Lower lobe of right lung (tissue), 2 donors: ENCODE data around the gene FOXL1. TPM values are rescaled to one million over a fixed set of nuclear protein-coding genes. Genes with fewer than 3 reads are reported as not detected.

ENCODE experiments used
- ATAC-seq, 2 donors: fragments of 200-7000 bp; cut with Tn5 transposase; one replicate each; pipeline ENCODE4 v1.9.1; 2020 to 2022; ENCODE audit warnings: mild to moderate bottlenecking in 2 of 2, moderate library complexity in 2 of 2
- DNase-seq: peaks from one replicate; pipeline ENCODE4 v3.0.0-alpha.2; 2020
- H3K27ac ChIP-seq: fragments of 200-600 bp; one replicate; pipeline ENCODE4 v1.8.0; 2022
- H3K27me3 ChIP-seq: fragments of 200-600 bp; one replicate; pipeline ENCODE4 v1.8.0; 2022; ENCODE audit warnings: low read depth
- H3K36me3 ChIP-seq: fragments of 200-600 bp; one replicate; pipeline ENCODE4 v1.8.0; 2022; ENCODE audit warnings: mild to moderate bottlenecking
- H3K4me1 ChIP-seq: fragments of 200-600 bp; one replicate; pipeline ENCODE4 v1.8.0; 2022
- H3K4me3 ChIP-seq: fragments of 200-600 bp; one replicate; pipeline ENCODE4 v1.8.0; 2022; ENCODE audit warnings: mild to moderate bottlenecking
- H3K9me3 ChIP-seq: fragments of 200-600 bp; one replicate; pipeline ENCODE4 v1.8.0; 2022
- CTCF ChIP-seq: fragments of 200-600 bp; IDR thresholded peaks from one replicate; pipeline ENCODE4 v1.8.0; 2022; ENCODE audit warnings: antibody characterized with exemption, mild to moderate bottlenecking
- intact Hi-C: fragments of 100-400 bp; cut with DNase I; formaldehyde crosslinking; loops from one replicate; pipeline ENCODE4 v1.11.0; 2022
- total RNA-seq: library from RNA; stranded (reverse); fragmentation: NEBNext Ultra II Directional; extraction: Animal tissue kit (Norgen Biotek cat#: 25700); gene quantifications from one replicate; pipeline ENCODE4 v1.2.1, GENCODE V29; 2021
- donor health status: DM: no; HTN: yes; CAD: no; lungs with severe emphysema.

FOXL1 gene
- total RNA-seq, 1 donor from 2014 or later: 0.83 TPM

- intact Hi-C loops: no loop called here
- H3K36me3 ChIP-seq: peaks cover 42% of the 10 kb centered on the region
Observed at GRCh38 chr16:86532526-86532815, 45.9 kb upstream of the FOXL1 start.

DNA sequence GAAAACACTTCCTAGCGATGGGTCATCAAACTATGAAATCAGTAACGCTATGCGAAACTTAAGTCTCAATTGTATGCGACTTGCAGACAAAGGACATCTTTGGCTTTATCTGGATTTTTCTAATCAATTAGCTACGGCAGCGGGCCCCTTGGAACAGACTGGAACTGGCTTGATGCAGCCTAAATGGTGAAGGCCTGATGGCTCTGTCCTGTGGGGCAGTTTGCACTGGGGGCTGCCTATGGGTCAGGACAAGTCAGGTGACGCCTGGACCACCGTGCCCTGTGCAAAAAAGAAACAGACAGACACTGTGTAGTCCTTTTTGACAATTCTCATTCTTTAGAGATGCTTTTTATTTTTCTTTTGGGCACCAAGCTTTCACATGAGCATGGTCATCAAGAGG, 45.3 kb upstream of the FOXL1 start:
- intact Hi-C loops: no loop called here
- no peak for TF ChIP-seq CTCF
- Histone ChIP-seq H3K4me1 (no peaks in the 10 kb centered on the region), H3K27me3 (no peaks in the 10 kb centered on the region), H3K4me3 (no peak overlapping the region), H3K27ac (no peak overlapping the region), H3K36me3 (peaks cover 48% of the 10 kb centered on the region), H3K9me3 (no peaks in the 10 kb centered on the region)
- ATAC-seq (no peak), DNase-seq (no peak)

More at GRCh38 chr16:86532526-86532815, 45.9 kb upstream of the FOXL1 start:
- H3K9me3 ChIP-seq: no peaks in the 10 kb centered on the region
- TF ChIP-seq CTCF: no peak
- no peak overlapping the region for H3K4me3 ChIP-seq
- H3K27ac ChIP-seq: no peak overlapping the region
- H3K4me1 ChIP-seq: no peaks in the 10 kb centered on the region
- no peaks in the 10 kb centered on the region for H3K27me3 ChIP-seq
- no peak for ATAC-seq
- DNase-seq: no peak

- no peak for TF ChIP-seq CTCF
- H3K4me1 ChIP-seq: no peaks in the 10 kb centered on the region
- no peak overlapping the region for H3K4me3 ChIP-seq
- no peak for DNase-seq
- H3K27me3 ChIP-seq: no peaks in the 10 kb centered on the region
- no peaks in the 10 kb centered on the region for H3K9me3 ChIP-seq
- no peak for ATAC-seq
- peaks cover 56% of the 10 kb centered on the region for H3K36me3 ChIP-seq
- no peak overlapping the region for H3K27ac ChIP-seq
- intact Hi-C loops: no loop called here
Observed at GRCh38 chr16:86533767-86534351, 44.5 kb upstream of the FOXL1 start.

DNA sequence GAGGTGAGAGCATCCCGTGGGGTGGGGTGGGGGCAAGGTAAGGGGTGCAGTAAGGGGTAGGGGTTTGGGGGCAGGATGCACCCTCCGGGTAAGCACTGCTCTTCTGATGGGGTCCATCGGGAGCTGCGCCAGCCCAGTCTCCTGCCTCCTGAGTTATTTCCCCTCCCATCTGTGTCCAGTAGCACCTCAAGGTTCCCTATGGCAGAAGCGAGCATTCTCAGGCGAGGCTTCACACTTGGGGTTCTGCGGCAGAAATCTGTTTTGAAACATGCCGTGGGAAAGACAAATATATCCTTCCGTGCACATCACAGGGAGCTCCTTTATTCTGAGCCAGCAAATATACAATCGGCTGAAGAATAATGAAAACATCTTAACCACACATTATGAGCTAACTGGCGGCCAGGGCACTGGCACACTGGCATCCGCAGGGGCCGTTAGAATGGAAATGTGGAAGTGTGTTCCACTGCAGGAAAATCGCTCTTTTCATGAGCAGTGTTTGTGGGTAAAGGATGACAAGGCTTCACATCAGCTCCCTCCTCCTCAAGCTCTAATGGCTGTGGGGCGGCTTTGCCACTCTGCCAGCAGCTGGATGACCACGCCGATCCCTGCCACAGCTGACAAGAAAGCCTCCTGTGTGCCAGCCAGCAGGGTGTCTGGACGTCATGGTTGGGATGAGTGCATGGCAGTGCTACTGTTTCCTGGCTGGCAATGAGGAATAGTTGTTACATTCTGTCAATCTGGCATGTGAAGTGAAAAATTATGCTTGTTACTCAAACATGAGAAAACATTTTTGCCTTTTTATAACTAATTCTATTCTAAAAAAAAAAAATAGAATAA, 43.4 kb upstream of the FOXL1 start:
- H3K36me3 ChIP-seq: peaks cover 67% of the 10 kb centered on the region
- DNase-seq (no peak), ATAC-seq (no peak)
- no peaks in the 10 kb centered on the region for H3K27me3 ChIP-seq
- intact Hi-C loops: no loop called here
- no peaks in the 10 kb centered on the region for H3K9me3 ChIP-seq
- no peak for TF ChIP-seq CTCF
- H3K4me1 ChIP-seq: no peaks in the 10 kb centered on the region
- no peak overlapping the region for H3K4me3 ChIP-seq
- H3K27ac ChIP-seq: no peak overlapping the region

- intact Hi-C loops: no loop called here
- no peak for TF ChIP-seq CTCF
- Histone ChIP-seq H3K9me3 (no peaks in the 10 kb centered on the region), H3K27ac (no peak overlapping the region), H3K4me3 (no peak overlapping the region), H3K36me3 (peaks cover 82% of the 10 kb centered on the region), H3K4me1 (no peaks in the 10 kb centered on the region), H3K27me3 (no peaks in the 10 kb centered on the region)
- ATAC-seq: no peak
- no peak for DNase-seq
Observed at GRCh38 chr16:86536621-86537020, 41.7 kb upstream of the FOXL1 start.
